Activated CD4-positive, alpha-beta T cell treated with anti-CD3 and anti-CD28 coated beads for 48 hours (primary cell): ENCODE data around the gene GCHFR.

Experiments used
- DNase-seq: peaks from one replicate; pipeline ENCODE4 v3.0.0-alpha.2; 2020

GCHFR gene

DNA sequence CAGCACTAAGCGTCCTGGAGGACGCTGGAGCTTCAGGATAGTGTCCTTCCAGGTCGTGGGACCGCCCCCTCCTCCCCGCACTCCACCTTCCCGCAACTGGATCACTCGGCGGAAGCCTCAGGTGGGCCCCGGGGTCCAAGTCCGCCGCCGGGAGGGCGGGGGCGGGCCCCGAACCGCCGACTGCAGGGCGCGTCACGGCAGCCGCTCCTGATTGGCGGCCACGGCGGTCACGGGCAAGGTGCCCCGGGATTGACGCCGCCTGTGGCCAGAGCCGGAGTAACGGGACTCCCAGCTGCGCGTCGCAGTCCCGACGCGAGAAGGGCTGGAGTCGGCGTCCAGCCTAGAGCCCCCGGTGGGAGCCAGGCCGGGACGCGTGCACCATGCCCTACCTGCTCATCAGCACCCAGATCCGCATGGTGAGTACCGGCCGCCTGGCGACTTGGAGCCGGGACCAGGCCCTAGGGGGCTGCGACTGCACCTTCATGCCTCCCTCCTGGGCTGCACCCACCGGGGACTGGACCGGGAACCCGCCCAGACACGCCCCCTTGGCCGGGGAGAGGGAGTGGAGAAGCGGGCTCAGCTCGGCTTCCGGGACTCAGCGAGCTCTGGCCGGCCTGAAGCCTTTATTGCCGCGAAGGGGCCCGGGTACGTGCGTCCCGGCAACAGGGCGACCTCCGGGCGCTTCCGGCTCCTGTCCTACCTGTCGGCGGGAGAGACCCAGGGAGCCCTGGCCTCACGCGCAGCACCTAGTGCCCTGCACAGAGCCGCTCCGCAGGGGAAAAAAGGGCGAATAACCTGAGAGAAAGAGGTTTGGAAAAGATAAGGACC is at the start of gene GCHFR:
Gene GCHFR, plus strand, starts transcription at position 268 of the 828 bp plus-strand sequence. Its CDS starts 113 bp downstream, at position 381.
- peak; percentile 78 for DNase-seq

DNA sequence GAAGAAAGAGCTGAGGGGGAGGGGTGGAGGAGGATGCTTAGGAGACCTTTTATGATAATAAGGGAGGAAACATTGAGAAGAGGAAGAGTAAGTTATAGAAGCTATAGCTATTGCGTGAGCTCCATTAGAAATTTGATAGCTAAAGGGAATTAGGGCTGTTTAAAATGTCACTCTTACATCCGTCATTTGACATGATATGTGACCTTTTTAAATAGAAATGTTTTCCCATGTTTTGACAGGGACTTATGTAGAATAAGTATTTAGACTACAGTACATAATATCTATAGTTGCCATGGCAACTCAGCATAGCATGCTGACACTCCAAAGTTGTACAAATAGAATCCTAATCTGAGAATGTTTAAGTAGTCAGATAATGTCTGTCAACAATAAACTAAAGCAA is 49.7 kb upstream of the GCHFR start:
- DNase-seq, result no peak

DNA sequence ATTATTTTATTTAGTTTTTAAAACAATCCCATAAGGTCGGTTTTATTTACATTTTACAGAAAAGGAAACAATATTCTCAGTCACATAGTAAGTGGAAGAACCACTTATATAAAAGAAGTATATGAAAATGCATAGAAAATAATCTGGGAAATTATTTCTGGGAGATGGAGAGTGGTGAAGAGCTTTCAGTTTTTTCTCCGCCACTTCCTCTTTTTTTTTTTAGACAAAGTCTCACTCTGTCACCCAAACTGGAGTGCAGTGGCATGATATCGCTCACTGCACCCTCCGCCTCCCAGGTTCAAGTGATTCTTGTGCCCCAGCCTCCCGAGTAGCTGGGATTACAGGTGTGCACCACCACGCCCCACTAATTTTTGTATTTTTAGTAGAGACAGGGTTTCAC is 47.7 kb upstream of the GCHFR start:
- no peak for DNase-seq

GRCh38 chr15:40721701-40722100 is 42.2 kb upstream of the GCHFR start:
- no peak for DNase-seq

DNA sequence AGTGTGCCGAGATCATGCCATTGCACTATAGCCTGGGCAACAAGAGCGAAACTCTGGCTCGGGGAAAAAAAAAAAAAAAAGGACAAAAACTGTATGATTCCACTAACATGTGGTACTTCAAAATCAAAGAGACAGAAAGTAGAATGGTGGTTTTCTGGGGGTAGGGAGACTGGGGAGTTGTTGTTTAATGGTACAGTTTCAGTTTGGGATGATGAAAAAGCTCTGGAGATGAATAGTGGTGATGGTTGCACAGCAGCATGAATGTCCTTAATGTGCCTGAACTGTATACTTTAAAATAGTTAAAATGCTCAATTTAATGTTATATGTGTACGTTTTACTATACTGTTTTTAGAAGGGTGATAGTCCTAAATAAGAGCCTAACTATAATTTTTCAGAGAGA is 41.5 kb upstream of the GCHFR start:
- no peak for DNase-seq

DNA sequence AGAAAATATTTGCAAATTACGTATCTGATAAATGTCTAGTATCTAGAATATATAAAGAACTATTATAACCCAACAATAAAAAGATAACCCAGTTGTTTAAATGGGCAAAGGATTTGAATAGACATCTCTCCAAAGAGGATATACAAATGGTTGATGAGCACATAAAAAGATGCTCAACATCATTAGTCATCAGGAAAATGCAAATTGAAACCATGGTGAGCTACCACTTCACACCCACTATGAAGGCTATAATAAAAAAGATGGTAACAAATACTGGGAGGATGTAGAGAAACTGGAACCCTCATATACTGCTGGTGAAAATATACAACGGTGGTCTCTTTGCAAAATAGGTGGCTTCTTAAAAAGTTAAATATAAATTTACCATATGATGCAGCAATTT is 40.9 kb upstream of the GCHFR start:
- DNase-seq, result no peak

DNA sequence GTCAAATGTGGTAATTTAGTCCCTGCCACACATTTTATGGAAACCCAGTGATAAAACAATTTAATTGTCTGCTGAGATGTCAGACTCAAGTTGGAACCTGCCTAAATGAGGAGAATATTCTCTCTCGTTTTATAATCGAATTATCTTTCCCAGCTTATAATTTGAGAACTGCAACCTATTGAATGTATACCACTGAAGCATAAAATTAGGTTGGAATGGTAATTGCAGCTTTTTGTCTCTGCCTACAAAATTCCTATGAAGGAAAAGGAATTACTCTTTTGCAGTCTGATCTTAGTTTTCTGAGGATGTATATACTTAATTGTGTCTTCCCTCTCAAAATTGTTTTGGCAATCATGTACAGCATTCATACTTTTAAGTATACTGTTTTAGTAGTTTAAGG is 39.9 kb upstream of the GCHFR start:
- DNase-seq, result no peak

GRCh38 chr15:40731034-40731433 is 32.8 kb upstream of the GCHFR start:
- DNase-seq, result no peak

DNA sequence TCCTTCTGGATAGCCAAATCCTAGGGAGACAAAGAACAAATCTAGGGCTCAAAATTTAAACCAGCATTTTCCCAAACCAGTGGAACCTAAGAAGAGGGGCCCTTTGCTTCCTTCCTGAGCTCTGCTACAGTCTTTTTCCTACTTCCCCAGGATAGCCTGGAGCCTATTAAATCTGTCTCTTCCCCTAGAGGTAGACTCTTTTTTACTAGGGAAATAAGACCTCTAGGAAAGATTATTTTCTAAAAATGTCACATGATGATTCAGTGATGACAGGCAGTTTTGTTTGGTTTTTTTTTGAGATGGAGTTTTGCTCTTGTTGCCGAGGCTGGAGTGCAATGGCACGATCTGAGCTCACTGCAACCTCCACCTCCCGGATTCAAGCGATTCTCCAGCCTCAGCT is 27.3 kb upstream of the GCHFR start:
- no peak for DNase-seq

DNA sequence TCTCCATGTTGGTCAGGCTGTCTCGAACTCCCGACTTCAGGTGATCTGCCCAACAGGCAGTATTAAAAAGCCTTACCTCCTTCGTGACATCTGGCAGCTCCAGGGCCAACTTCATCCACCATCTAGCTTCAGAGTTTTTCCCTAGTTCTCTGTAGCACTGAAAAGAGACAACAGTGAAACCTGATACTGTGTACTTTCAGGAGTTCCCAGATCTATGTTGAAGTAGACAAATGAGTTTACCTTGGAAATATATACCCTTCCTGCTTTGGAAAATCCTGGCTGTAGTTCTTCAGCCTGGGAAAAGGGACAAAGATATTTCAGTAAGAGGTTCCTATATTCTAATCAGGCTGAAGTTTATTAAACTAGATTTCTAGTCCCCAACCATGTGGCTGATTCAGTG is 26.8 kb upstream of the GCHFR start:
- DNase-seq, result no peak

DNA sequence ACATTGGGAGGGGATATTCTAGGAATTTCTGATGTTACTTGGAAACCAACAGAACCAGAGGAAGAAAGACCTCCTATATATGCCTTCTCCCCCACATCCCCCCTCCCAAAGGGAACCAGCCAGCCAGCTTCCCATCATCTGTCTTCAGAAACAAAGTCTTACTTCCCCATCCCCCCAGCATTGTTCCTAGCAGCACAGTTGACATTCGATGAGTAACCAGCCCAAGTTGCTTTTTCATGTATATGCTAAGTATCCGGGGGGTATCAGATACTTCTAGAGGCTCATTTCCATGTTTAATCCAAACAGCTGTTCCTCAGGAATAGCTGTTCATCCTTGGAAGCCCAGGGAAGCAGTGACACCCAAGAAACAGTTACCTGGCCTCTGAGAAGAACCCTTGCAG is 24.8 kb upstream of the GCHFR start:
- no peak for DNase-seq

DNA sequence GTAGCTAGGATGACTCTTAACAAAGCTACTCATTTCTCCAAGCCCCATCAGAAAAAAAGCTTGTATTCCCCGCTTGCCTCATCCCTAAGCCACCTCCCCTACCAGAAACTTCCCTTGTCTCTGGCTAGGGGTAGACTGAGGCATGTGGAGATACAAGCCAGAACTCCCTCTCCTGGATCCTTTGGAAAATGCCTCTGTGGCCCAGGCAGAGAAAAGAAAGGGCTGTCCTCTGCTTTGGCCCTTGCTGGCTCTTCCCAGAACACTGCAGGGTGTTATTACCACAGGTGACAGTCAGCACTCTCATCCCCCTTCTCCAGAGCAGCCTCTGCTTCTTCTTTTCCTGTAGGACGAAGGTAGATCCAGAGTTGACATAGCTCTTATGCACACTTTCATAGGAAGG is 24.0 kb upstream of the GCHFR start:
- no peak for DNase-seq

DNA sequence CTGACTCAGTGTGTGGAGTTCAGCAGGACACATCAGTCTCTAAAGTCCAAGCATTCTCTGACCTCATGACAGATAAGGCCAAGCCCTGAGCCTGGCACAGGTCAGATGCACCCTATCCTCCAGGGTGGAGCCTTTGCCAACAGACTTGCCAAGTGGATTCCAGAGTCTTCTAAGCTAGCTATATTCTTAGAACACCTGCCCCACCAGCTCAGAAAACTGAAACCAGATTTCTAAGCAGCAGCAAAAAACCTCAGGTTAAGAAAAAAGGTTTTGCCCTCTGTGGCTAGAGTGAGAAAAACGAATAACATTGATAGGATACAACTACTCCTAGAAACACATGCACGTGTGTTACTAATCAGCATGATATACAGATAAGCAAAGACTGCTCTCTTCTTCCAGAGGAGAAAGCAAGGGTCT is 20.4 kb upstream of the GCHFR start:
- DNase-seq, result no peak

DNA sequence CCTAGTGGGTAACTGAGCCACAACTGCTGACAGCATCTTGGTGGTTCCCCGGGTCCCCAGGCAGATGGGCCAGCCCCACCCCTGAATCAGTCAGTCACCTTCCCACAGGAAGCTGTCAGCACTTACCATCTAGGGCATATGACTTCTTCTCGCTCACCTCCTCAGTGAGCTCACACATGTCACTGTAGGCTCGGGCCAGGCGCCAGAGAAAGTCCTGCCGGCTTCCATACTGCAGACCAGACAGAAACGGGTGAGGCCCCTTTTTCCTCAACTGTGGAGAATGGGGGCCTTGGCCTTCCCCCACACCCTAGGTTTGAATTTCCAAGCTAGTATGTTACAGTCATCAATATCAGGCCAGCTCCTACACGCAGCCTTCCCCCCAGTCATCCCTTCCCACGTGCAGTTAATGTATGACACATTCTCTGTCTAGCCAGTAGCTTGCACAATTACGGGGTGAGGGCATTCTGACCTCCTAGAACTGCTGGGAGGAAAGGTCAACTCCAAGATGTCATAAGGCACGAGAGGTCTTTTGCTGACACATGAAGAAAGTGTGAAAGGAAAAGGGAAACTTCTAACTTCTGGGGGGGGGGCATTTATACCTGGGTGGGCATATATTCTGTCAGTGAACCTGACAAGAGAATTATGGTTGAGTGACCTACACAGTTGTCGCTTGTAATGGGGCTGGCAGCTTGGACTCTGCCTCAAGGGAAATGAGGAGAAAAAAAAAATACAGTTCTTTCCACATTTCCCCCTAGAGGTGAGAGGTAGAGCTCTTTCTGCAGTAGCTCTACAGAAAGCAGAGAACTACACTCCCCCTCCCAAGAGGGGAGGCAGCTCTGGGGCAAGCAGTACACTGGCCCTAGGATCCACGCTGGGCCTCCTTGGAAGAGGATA is 19.7 kb upstream of the GCHFR start:
- peak; percentile 74 for DNase-seq

GRCh38 chr15:40744815-40745152 is 19.1 kb upstream of the GCHFR start:
- no peak for DNase-seq

GRCh38 chr15:40746916-40747418 is 16.9 kb upstream of the GCHFR start:
- no peak for DNase-seq

DNA sequence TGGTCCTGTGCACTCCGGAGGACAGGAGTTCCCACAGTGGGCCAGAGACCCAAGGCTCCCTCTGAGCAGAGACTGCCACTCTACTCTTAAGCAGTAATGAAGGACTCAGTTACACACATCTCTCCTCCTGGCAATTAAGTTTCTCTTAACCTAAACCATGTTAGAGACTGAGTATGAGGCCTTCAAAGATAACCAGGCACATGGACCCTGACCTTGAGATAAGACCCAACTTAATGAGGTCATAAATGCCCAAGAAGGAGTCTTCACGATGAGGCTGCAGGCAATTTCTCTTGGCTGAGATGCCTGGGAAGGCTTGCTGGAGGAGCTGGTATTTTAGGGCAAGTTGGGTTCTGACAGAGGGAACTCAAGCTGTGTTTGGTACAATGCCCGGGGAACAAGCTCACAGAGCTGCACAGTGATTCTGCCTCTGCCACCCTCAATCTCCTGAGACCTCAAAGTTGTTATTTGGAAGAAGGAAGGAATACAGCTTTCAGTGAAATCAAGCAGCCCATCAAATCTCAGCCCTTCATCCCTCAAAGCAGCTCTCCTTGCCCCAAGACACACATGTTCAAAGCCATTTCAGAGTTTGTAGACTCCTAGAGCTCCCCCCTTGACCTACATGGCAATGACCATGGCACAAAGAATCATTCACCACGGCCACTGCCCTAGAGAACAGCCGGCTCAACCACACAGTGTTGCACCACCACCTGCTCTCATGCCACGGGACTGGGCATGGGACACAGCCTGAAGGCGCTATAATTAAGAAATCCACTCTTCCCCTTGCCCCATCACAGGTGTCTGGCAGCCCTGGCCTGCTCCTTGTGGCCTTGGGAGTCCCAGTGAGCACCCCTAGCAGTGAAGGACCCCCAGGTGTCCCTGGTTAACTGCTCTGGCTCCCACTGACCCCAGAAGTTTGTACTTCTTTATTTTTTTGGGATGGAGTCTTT is 15.9 kb upstream of the GCHFR start:
- no peak for DNase-seq

GRCh38 chr15:40749151-40749630 is 14.7 kb upstream of the GCHFR start:
- DNase-seq, result no peak

DNA sequence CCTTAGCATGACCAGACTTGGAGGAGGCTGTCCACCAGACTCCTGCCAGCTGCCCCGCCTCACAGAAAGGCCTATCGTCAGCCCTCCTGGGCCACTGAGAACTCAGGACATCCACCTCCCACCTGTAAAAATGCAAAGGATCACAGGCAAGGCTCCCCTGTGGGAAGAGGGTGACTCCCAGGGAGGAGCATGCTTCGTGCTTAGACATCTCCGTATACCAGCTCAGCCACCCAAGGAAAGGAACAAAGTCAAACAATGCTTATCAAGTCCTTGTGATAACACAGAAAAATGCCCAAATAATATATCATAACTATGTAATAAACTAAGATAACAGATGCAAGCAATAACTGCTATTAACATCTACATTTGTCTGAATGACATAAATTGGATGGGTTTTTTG is 13.0 kb upstream of the GCHFR start:
- no peak for DNase-seq

DNA sequence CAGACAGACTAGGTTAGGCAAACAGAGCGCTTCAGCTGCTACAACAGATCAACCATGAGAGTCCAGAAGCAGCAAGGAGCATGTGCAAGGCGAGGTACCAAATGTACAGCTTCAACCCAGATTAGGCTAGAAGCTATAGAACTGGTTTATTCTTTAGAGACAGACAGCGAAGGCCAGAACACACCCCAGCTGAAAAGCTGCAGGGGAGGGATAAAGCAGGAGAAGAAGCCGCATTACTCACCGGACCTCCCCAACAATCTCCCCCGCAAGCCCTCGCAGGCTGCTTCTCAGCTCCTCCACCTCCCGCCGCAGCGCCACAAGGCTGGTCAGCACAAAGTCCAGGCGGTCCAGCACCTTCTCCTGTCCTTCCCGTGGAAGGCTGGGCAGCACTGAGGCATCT is 12.1 kb upstream of the GCHFR start:
- DNase-seq, result no peak

GRCh38 chr15:40754574-40754882 is 9.3 kb upstream of the GCHFR start:
- DNase-seq, result no peak

DNA sequence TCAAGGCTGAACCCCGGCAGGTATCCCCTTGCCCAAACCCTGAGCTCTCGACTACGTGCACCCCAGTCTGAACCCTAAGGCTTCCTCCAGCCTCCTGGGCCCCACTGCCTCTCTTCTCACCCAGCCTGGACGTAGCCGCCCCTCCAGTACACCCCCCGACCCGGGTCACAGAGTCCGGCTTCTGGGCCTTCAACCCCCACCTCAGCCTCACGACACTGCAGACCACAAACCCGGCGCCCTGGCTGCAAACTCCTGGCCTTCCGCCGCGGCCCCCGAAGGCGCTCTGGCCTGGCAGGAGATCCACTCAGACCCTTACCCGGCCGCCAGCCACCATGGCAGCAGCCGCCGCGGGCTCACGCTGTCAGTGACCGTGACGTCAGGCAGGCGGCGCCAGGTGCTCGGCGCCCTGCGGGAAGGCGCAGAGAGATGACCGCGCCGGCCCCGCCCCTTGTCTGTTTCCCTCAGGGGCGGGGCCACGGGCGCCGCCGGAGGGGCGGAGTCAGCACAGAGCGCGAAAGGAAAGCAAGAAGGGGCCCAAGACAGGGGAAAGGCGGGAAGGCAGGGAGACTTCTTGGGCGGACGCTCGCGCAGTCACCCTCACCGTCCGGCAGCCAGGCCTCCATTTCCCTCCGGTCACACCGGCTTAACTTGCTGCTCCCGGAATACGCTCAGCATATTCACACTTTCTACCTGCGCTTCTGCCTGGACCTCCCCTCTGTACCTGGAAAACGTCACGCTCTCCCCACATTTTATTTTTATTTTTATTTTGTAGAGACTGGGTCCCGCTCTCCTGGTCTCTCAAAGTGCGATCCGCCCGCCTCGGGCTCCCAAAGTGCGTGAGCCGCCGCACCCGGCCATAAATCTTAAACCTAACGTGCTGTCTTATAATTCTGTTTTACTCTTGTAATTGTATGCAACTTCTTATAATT is 8.7 kb upstream of the GCHFR start, which contains the start of gene RMDN3:
Gene RMDN3, minus strand, starts transcription at position 372 of the 929 bp plus-strand sequence. CDS start 471 bp downstream, outside the sequence.
- DNase-seq, result peak; percentile 96
